Glutamatergic neuron (in vitro differentiated cells): ENCODE measurements around the gene LYST. TPM values are rescaled to one million over a fixed set of nuclear protein-coding genes. Genes with fewer than 3 reads are reported as not detected.
"Not testable (repeated sequence)": the region's sequence is repeated elsewhere in the genome, so short reads cannot be mapped to it uniquely, and the experiment has no call there.

Source experiments
- DNase-seq: peaks from one replicate; pipeline ENCODE4 v3.0.0; 2022
- H3K27ac Mint-ChIP-seq: one replicate; pipeline ENCODE4 v1.8.0; 2020; ENCODE audit warnings: mild to moderate bottlenecking, mixed read lengths, inconsistent platforms; ENCODE audit not compliant: unreplicated experiment
- H3K27me3 Mint-ChIP-seq: one replicate; pipeline ENCODE4 v1.8.0; 2020; ENCODE audit warnings: mild to moderate bottlenecking, moderate library complexity, mixed read lengths, inconsistent platforms; ENCODE audit not compliant: unreplicated experiment
- H3K36me3 Mint-ChIP-seq: one replicate; pipeline ENCODE4 v1.8.0; 2020; ENCODE audit warnings: mild to moderate bottlenecking, mixed read lengths, inconsistent platforms; ENCODE audit not compliant: unreplicated experiment
- H3K4me1 Mint-ChIP-seq: one replicate; pipeline ENCODE4 v1.8.0; 2020; ENCODE audit warnings: mild to moderate bottlenecking, low read depth, mixed read lengths, inconsistent platforms; ENCODE audit not compliant: unreplicated experiment
- H3K4me3 Mint-ChIP-seq: one replicate; pipeline ENCODE4 v1.8.0; 2020; ENCODE audit warnings: mild to moderate bottlenecking, mixed read lengths, inconsistent platforms; ENCODE audit not compliant: unreplicated experiment
- H3K9me3 Mint-ChIP-seq: one replicate; pipeline ENCODE4 v1.8.0; 2020; ENCODE audit warnings: mild to moderate bottlenecking, moderate library complexity, mixed read lengths, inconsistent platforms; ENCODE audit not compliant: unreplicated experiment
- total RNA-seq: library from RNA; stranded (reverse); fragmentation: NEBNext Ultra II Directional; extraction: Animal tissue kit (Norgen Biotek cat#: 25700); gene quantifications from one replicate; pipeline ENCODE4 v1.2.1, GENCODE V29; 2021; ENCODE audit not compliant: unreplicated experiment
- TF ChIP-seq, protein P1 (sequence below): fragments of 200-600 bp; sonication (generic); IDR thresholded peaks from one replicate; pipeline ENCODE4 v1.5.0; 2021; ENCODE audit not compliant: partially characterized antibody, unreplicated experiment

The LYST gene
- total RNA-seq, 1 donor from 2014 or later = 33.6 TPM

DNA sequence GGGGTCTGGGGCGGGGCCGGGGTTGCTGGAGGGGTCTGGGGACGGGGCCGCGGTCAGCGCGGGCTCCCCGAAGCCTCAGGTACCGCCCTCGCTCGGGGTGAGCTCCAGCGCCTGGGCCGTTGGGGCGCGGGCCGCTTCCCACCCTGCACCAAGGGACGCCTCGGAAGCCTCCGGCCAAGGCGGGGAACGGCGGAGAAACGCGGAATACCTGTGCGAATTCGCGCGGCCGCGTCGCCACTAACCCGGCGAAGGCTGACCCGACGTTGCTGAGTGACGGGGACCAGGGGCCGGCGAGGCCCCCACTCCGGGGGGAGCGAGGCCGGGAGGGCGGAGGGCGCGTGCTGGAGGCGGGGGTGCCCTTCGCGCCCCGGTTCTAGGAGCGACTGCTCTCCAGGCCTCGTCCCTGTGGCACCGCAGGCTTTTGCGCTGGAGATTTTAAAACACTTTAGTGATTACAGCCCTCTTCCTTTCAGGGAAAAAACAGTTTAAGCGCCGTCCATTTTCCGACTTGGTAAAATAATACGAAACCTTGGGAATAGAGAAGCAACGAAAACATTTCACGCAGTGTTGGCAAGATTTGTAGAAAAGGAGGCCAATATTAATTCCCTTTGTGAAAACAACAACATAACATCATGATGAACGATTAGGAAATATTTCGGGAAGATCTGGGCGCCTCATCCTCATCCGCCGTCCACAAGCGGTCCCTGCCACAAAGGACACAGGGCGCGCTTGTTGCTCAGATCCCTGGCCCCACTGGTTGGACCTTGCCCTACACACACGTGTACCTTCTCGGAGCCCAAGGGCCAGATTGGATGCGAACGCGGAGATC lies 216.2 kb downstream of the LYST start:
- TF ChIP-seq, protein P1, sequence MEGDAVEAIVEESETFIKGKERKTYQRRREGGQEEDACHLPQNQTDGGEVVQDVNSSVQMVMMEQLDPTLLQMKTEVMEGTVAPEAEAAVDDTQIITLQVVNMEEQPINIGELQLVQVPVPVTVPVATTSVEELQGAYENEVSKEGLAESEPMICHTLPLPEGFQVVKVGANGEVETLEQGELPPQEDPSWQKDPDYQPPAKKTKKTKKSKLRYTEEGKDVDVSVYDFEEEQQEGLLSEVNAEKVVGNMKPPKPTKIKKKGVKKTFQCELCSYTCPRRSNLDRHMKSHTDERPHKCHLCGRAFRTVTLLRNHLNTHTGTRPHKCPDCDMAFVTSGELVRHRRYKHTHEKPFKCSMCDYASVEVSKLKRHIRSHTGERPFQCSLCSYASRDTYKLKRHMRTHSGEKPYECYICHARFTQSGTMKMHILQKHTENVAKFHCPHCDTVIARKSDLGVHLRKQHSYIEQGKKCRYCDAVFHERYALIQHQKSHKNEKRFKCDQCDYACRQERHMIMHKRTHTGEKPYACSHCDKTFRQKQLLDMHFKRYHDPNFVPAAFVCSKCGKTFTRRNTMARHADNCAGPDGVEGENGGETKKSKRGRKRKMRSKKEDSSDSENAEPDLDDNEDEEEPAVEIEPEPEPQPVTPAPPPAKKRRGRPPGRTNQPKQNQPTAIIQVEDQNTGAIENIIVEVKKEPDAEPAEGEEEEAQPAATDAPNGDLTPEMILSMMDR = no peak
- DNase-seq = peak; percentile 73
- Mint-ChIP-seq H3K4me1 (peaks cover 16% of the 10 kb centered on the region), H3K9me3 (peaks cover 17% of the 10 kb centered on the region), H3K27ac (peak overlapping the region; percentile 78), H3K4me3 (peak overlapping the region; percentile 84), H3K36me3 (no peaks in the 10 kb centered on the region), H3K27me3 (peaks cover 14% of the 10 kb centered on the region)

DNA sequence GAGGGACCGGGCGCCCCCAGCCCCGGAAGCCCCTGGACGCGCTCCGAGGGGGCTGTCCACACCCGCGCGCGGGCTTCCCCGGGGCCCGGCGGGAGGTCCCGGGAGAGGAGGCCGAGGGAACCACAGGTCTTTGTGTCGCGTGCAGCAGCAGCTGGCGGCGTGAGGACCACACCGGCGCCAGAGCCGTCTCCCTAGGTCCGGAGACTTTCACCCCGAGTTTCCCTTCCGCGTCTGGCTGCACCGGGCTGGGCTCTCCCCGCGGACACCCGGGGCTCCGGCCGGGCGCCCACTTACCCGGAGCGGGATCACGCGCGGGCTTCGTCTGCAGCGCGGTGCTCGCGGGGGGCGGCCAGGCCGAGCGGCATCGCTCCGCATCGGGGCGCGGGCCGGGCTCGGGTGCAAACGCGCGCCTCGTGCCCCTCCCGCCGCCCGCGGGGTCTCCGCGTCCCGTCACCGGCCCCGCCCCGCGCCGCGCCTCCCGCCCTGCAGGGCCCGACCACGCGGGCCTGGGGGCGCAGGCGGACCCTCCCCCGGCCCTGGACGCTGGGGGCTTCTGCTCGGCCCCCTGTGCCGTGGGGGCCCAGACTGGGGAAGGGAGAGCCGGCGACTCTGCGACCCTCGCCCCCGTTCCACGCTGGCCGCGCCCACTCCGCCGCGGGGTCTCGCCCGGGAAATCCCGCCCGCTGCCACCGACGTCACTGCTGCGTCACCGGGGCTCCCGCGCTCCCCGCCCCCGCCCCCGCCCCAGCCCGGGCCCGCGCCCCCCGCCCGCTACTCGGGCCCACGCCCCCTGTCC lies 217.1 kb downstream of the LYST start, which contains the start of gene GNG4:
Gene GNG4 (minus strand): TSS at position 417 of the 796 bp plus-strand sequence. CDS start 65,946 bp downstream, outside the sequence.
- H3K4me3 Mint-ChIP-seq = peak within 1 kb of the TSS; percentile 99
- H3K9me3 Mint-ChIP-seq = peaks cover 19% of the 10 kb centered on the region
- peaks cover 14% of the 10 kb centered on the region for H3K27me3 Mint-ChIP-seq
- no peaks in the 10 kb centered on the region for H3K36me3 Mint-ChIP-seq
- TF ChIP-seq, protein P1 = no peak
- H3K4me1 Mint-ChIP-seq = peaks cover 24% of the 10 kb centered on the region
- peak within 1 kb of the TSS; percentile 95 for H3K27ac Mint-ChIP-seq
- peak; percentile 85 for DNase-seq

DNA sequence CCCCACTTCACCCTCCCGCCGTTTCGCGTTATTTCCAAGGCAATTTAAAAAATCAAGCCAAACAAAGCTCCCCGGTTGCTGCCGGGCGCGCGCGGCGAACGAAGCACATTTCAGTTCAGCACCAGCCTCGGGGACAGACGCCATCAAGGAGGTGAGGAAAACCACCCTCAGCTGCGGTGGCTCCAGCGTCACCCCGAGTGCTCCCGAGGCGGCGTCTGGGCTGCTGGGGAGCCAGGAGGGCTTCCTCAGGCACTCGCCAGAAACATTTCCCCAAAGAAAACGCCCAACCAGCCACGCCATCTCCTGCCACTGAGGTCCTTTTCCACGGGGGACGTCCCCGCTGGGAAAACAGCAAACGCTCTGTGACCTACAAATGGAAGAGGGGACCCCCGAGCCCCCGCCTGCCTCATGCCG lies 217.7 kb downstream of the LYST start:
- peaks cover 14% of the 10 kb centered on the region for H3K27me3 Mint-ChIP-seq
- peak overlapping the region; percentile 95 for H3K27ac Mint-ChIP-seq
- H3K4me1 Mint-ChIP-seq = peaks cover 28% of the 10 kb centered on the region
- TF ChIP-seq, protein P1 = no peak
- H3K4me3 Mint-ChIP-seq = peak overlapping the region; percentile 99
- no peaks in the 10 kb centered on the region for H3K36me3 Mint-ChIP-seq
- peak; percentile 48 for DNase-seq
- H3K9me3 Mint-ChIP-seq = peaks cover 19% of the 10 kb centered on the region

DNA sequence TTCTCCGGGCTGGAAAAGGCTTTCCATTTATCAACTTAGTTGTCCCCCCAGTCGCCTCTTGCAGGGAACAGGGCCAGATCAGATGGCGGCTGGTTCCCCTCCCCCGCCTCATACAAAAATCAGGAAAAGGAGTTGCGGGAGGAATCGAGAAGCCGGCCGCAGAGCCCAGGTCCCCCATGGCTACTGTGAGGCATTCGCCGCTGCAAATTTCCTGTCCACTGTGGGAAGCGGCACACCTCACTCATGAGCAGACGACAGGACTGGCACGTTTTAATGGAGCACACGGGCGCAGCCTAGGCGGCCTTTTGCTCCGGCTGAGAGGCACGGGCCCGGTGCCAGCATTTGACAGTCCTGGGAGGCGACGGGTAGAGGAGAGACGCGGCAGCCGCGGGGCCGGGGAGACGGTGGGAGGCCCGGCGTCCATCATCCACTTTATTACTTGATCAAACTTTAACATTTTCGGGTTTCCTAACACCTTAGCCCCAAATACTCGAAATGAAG lies 218.2 kb downstream of the LYST start:
- no peaks in the 10 kb centered on the region for H3K36me3 Mint-ChIP-seq
- TF ChIP-seq, protein P1 = no peak
- H3K4me1 Mint-ChIP-seq = peaks cover 32% of the 10 kb centered on the region
- peak overlapping the region; percentile 99 for H3K4me3 Mint-ChIP-seq
- peaks cover 19% of the 10 kb centered on the region for H3K9me3 Mint-ChIP-seq
- H3K27ac Mint-ChIP-seq = peak overlapping the region; percentile 95
- DNase-seq = peak; percentile 63
- peaks cover 14% of the 10 kb centered on the region for H3K27me3 Mint-ChIP-seq

DNA sequence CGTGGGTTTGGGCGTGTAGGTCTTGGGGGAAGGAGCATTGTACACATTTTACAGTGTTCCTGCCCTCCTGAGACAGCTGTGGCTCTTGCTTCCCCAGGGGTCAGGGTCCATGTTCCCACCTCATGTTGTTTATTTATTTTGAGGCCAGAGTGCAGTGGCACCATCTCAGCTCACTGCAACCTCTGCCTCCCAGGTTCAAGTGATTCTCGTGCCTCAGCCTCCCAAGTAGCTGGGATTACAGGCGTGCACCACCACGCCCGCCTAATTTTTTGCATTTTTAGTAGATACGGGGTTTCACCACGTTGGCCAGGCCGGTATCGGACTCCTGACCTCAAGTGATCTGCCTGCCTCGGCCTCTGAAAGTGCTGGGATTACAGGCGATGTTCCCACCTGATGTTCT lies 219.2 kb downstream of the LYST start:
- not testable (repeated sequence) for DNase-seq, H3K36me3 Mint-ChIP-seq
- H3K9me3 Mint-ChIP-seq = peaks cover 21% of the 10 kb centered on the region
- peak overlapping the region; percentile 99 for H3K4me3 Mint-ChIP-seq
- peaks cover 13% of the 10 kb centered on the region for H3K27me3 Mint-ChIP-seq
- H3K27ac Mint-ChIP-seq = peak overlapping the region; percentile 9
- peaks cover 40% of the 10 kb centered on the region for H3K4me1 Mint-ChIP-seq
